ENCODE measurements around the gene LHFPL6. TPM values are rescaled to one million over a fixed set of nuclear protein-coding genes. Genes with fewer than 3 reads are reported as not detected.

LHFPL6 gene
- total RNA-seq, 1 donor = 57.9 TPM

- no peak for DNase-seq (ENCODE audit: low read depth)
- no peak overlapping the region for H3K4me3 ChIP-seq (ENCODE audit: low read depth, low read length)
- no peak for TF ChIP-seq CTCF (IDR thresholded peaks at IDR 0.05; ENCODE audit: insufficient read depth, low read depth, low read length)
Observed at GRCh38 chr13:39469676-39470075, 133.3 kb downstream of the LHFPL6 start.

- no peak for DNase-seq (ENCODE audit: low read depth)
- H3K4me3 ChIP-seq (ENCODE audit: low read depth, low read length) = no peak overlapping the region
- no peak for TF ChIP-seq CTCF (IDR thresholded peaks at IDR 0.05; ENCODE audit: insufficient read depth, low read depth, low read length)
Observed at GRCh38 chr13:39468306-39468705, 134.7 kb downstream of the LHFPL6 start.

- no peak for DNase-seq (ENCODE audit: low read depth)
Observed at GRCh38 chr13:39463611-39464010, 139.4 kb downstream of the LHFPL6 start.

GRCh38 chr13:39462906-39463305, 140.1 kb downstream of the LHFPL6 start:
- no peak for DNase-seq (ENCODE audit: low read depth)
- TF ChIP-seq CTCF (IDR thresholded peaks at IDR 0.05; ENCODE audit: insufficient read depth, low read depth, low read length) = no peak
- H3K4me3 ChIP-seq (ENCODE audit: low read depth, low read length) = no peak overlapping the region

More at GRCh38 chr13:39463611-39464010, 139.4 kb downstream of the LHFPL6 start:
- no peak for TF ChIP-seq CTCF (IDR thresholded peaks at IDR 0.05; ENCODE audit: insufficient read depth, low read depth, low read length)
- no peak overlapping the region for H3K4me3 ChIP-seq (ENCODE audit: low read depth, low read length)

GRCh38 chr13:39462428-39462827, 140.6 kb downstream of the LHFPL6 start:
- DNase-seq (ENCODE audit: low read depth) = no peak
- TF ChIP-seq CTCF (IDR thresholded peaks at IDR 0.05; ENCODE audit: insufficient read depth, low read depth, low read length) = no peak
- H3K4me3 ChIP-seq (ENCODE audit: low read depth, low read length) = no peak overlapping the region

GRCh38 chr13:39461685-39462266, 141.2 kb downstream of the LHFPL6 start:
- no peak for TF ChIP-seq CTCF (IDR thresholded peaks at IDR 0.05; ENCODE audit: insufficient read depth, low read depth, low read length)
- no peak overlapping the region for H3K4me3 ChIP-seq (ENCODE audit: low read depth, low read length)
- DNase-seq (ENCODE audit: low read depth) = no peak

GRCh38 chr13:39457274-39457673, 145.7 kb downstream of the LHFPL6 start:
- no peak overlapping the region for H3K4me3 ChIP-seq (ENCODE audit: low read depth, low read length)
- no peak for TF ChIP-seq CTCF (IDR thresholded peaks at IDR 0.05; ENCODE audit: insufficient read depth, low read depth, low read length)
- no peak for DNase-seq (ENCODE audit: low read depth)

All from fibroblast of villous mesenchyme (primary cell).